Stimulated activated CD8-positive, alpha-beta memory T cell treated with anti-CD3 and anti-CD28 coated beads, Interleukin-7, amount 100 ng/mL, for 48 hours (primary cell): Measurements from ENCODE around the gene ZNF275.
"Not testable (repeated sequence)": the region's sequence is repeated elsewhere in the genome, so short reads cannot be mapped to it uniquely, and the experiment has no call there.

ENCODE experiments used
- DNase-seq, 2 donors: peaks; one replicate each; pipeline ENCODE4 v3.0.0-alpha.2; 2020; ENCODE audit warnings: low read depth in 1 of 2; ENCODE audit errors: extremely low read depth in 1 of 2

ZNF275 gene

GRCh38 chrX:153386097-153386496, 52.1 kb downstream of the ZNF275 start:
- DNase-seq: no peak

GRCh38 chrX:153387345-153387744, 53.4 kb downstream of the ZNF275 start:
- DNase-seq: no peak

- DNase-seq: no peak
Measured at GRCh38 chrX:153387987-153388721, 54.2 kb downstream of the ZNF275 start.

- no peak for DNase-seq
Measured at GRCh38 chrX:153388722-153389459, 54.9 kb downstream of the ZNF275 start.

- DNase-seq: not testable (repeated sequence)
Measured at GRCh38 chrX:153389460-153389768, 55.5 kb downstream of the ZNF275 start.

- no peak for DNase-seq
Measured at GRCh38 chrX:153392642-153393321, 58.8 kb downstream of the ZNF275 start.

GRCh38 chrX:153394612-153395011, 60.7 kb downstream of the ZNF275 start:
- no peak for DNase-seq

GRCh38 chrX:153395613-153396319, 61.8 kb downstream of the ZNF275 start:
- DNase-seq: no peak

- DNase-seq: no peak
Measured at GRCh38 chrX:153396320-153397195, 62.6 kb downstream of the ZNF275 start.

- DNase-seq: no peak
Measured at GRCh38 chrX:153397256-153397960, 63.5 kb downstream of the ZNF275 start.

- no peak for DNase-seq
Measured at GRCh38 chrX:153398275-153398960, 64.5 kb downstream of the ZNF275 start.

GRCh38 chrX:153400146-153401132, 66.5 kb downstream of the ZNF275 start:
- peak in 1 of 2 donors; percentile 9 for DNase-seq

GRCh38 chrX:153401133-153401764, 67.3 kb downstream of the ZNF275 start, which contains the start of gene PNMA6E:
TSS of gene PNMA6E (minus strand) at chrX:153401350. CDS start at chrX:153398849, 2,501 bp downstream.
- no peak for DNase-seq
